Prostate gland (tissue), 2 donors: Measurements from ENCODE around the gene CRADD. TPM values are rescaled to one million over a fixed set of nuclear protein-coding genes. Genes with fewer than 3 reads are reported as not detected.

ENCODE experiments used
- DNase-seq: peaks from one replicate; pipeline ENCODE4 v3.0.0-alpha.2; 2019; ENCODE audit warnings: low spot score
- H3K27ac ChIP-seq, 2 donors: fragments of 200-600 bp; sonication (generic); 2 replicates each; pipeline ENCODE4 v1.5.1; 2017 to 2019
- H3K27me3 ChIP-seq: fragments of 200-600 bp; sonication (generic); replicated peaks from 2 replicates; pipeline ENCODE4 v1.5.1; 2019; ENCODE audit not compliant: insufficient read depth
- H3K36me3 ChIP-seq, 2 donors: fragments of 200-600 bp; sonication (generic); 1 replicate in 1 of 2; 2 replicates in 1 of 2; pipeline versions ENCODE4 v1.5.1 to v1.8.1; 2017 to 2019
- H3K4me1 ChIP-seq: fragments of 200-600 bp; sonication (generic); replicated peaks from 2 replicates; pipeline ENCODE4 v1.5.1; 2019
- H3K4me3 ChIP-seq, 2 donors: fragments of 200-600 bp; sonication (generic); 2 replicates each; pipeline ENCODE4 v1.5.1; 2017 to 2019
- H3K9me3 ChIP-seq: fragments of 200-600 bp; sonication (generic); 2 replicates; pipeline ENCODE4 v1.5.1; 2017
- POLR2A ChIP-seq: fragments of 450-650 bp; IDR thresholded peaks from one replicate; pipeline ENCODE4 v1.6.1; 2016; ENCODE audit warnings: antibody characterized with exemption, mild to moderate bottlenecking
- POLR2AphosphoS5 ChIP-seq: sonication (generic); formaldehyde crosslinking; IDR thresholded peaks from one replicate; pipeline ENCODE4 v1.6.1; 2017; ENCODE audit warnings: antibody characterized with exemption
- WGBS: methylation state at CpG from one replicate; pipeline ENCODE4 v1.1.5; 2018; 5-methylcytosine and 5-hydroxymethylcytosine counted together
- intact Hi-C: fragments of 100-400 bp; cut with DNase I; formaldehyde crosslinking; loops from one replicate; pipeline ENCODE4 v1.14.2; 2022
- total RNA-seq, 2 donors: library from RNA; depleted of rRNA; stranded (reverse); fragments of >200 nt; gene quantifications; one replicate each; pipeline ENCODE4 v1.1.0, GENCODE V29; 2016
- TF ChIP-seq, protein P1 (sequence below), 4 experiments: fragments of 200-600 bp in 2 of 4; fragments of 450-650 bp in 2 of 4; sonication (generic) in 2 of 4; IDR thresholded peaks; 1 replicate in 3 of 4; 2 replicates in 1 of 4; pipeline ENCODE4 v1.5.1; 2016 to 2019; ENCODE audit warnings: antibody characterized with exemption in 4 of 4, mild to moderate bottlenecking in 2 of 4, moderate library complexity in 2 of 4

The CRADD gene
- total RNA-seq, 2 donors from 2014 or later = 38.9 to 42.4 TPM

DNA sequence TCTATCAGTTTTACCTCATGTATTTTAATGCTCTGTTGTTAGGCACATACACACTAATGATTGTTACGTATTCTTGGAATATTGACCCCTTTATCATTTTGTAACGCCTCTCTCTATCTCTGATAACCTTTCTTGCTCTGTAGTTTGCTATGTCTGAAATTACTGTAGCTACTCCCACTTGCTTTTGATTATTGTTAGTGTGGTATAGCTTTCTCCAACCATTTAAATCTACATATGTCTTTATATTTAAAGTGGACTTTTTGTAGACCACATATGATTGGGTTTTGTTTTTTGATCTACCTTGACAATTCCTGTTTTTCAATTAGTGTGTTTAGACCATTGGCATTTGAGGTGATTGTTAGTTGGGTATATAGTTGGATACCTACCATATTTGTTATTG is 43.4 kb downstream of the CRADD start:
- Histone ChIP-seq H3K27ac (no peak overlapping the region), H3K9me3 (no peaks in the 10 kb centered on the region), H3K27me3 (no peaks in the 10 kb centered on the region), H3K36me3 (no peaks in the 10 kb centered on the region), H3K4me3 (no peak overlapping the region), H3K4me1 (no peaks in the 10 kb centered on the region)
- TF ChIP-seq POLR2AphosphoS5 (no peak), POLR2A (no peak)
- TF ChIP-seq, protein P1, sequence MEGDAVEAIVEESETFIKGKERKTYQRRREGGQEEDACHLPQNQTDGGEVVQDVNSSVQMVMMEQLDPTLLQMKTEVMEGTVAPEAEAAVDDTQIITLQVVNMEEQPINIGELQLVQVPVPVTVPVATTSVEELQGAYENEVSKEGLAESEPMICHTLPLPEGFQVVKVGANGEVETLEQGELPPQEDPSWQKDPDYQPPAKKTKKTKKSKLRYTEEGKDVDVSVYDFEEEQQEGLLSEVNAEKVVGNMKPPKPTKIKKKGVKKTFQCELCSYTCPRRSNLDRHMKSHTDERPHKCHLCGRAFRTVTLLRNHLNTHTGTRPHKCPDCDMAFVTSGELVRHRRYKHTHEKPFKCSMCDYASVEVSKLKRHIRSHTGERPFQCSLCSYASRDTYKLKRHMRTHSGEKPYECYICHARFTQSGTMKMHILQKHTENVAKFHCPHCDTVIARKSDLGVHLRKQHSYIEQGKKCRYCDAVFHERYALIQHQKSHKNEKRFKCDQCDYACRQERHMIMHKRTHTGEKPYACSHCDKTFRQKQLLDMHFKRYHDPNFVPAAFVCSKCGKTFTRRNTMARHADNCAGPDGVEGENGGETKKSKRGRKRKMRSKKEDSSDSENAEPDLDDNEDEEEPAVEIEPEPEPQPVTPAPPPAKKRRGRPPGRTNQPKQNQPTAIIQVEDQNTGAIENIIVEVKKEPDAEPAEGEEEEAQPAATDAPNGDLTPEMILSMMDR (IDR thresholded peaks at IDR 0.05) = no peak
- DNase-seq = no peak
- WGBS = 94% methylated on average over 2 of the region's 2 CpGs
- intact Hi-C loops = no loop called here

DNA sequence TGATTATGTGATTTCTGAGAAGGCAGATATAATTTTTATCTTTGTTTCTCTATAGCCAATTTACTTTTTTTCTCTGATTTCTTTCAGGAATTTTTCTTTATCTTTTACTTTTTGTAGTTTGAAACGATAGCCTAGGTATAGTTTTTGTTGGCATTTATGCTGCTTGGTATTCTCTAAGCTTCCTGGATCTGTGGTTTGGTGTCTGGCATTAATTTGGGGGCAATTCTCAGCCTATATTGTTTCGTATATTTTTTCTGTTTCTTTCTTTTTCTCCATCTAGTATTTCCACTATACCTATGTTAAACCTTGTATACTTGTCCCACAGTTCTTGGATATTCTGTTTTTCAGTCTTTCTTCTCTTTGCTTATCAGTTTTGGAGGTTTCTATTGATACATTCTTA is 45.0 kb downstream of the CRADD start:
- 92% methylated on average over 2 of the region's 2 CpGs for WGBS
- H3K27ac ChIP-seq = no peak overlapping the region
- DNase-seq = no peak
- H3K4me3 ChIP-seq = no peak overlapping the region
- no peaks in the 10 kb centered on the region for H3K27me3 ChIP-seq
- TF ChIP-seq, protein P1 (IDR thresholded peaks at IDR 0.05) = no peak
- no peak for TF ChIP-seq POLR2A
- no peak for TF ChIP-seq POLR2AphosphoS5
- H3K4me1 ChIP-seq = no peaks in the 10 kb centered on the region
- H3K36me3 ChIP-seq = no peaks in the 10 kb centered on the region
- H3K9me3 ChIP-seq = no peaks in the 10 kb centered on the region
- intact Hi-C loops = no loop called here

DNA sequence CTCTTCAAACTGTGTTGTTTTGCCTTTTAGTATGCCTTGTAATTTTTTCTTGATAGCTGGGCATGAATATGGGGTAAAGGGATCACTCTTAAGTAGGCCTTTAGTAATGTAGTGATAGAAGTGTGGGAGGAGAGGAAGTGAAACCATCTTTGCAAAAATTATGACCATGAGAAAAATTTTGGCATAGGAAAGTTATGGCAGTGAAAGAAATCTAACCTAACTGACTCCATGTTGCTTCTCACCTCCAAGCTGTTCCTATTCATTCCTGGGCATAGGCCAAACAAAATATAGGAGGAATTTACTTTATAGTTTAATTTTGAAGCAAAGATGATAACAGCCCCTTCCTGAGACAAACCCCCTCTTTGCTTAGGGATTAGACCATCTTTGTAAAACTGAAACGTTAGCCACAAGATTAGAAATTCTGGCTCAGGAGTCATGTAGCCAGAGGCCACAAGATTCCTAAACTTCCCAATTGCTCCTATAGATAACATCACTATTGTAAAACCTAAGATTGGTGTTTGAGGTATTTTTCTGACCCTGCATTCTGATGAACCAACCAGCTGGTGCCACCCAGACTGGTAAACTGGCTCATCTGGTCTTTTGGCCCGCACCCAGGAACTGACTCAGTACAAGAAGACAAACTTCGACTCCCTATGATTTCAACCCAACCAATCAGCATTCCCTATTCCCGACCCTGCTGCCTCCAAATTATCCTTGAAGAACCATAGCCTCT is 45.8 kb downstream of the CRADD start:
- intact Hi-C loops = no loop called here
- Histone ChIP-seq H3K36me3 (no peaks in the 10 kb centered on the region), H3K4me3 (no peak overlapping the region), H3K27ac (no peak overlapping the region), H3K4me1 (peaks cover 3% of the 10 kb centered on the region), H3K9me3 (no peaks in the 10 kb centered on the region), H3K27me3 (no peaks in the 10 kb centered on the region)
- WGBS = 65% methylated on average over 4 of the region's 4 CpGs
- no peak for DNase-seq
- no peak for TF ChIP-seq POLR2A
- TF ChIP-seq, protein P1 (IDR thresholded peaks at IDR 0.05) = no peak
- no peak for TF ChIP-seq POLR2AphosphoS5

DNA sequence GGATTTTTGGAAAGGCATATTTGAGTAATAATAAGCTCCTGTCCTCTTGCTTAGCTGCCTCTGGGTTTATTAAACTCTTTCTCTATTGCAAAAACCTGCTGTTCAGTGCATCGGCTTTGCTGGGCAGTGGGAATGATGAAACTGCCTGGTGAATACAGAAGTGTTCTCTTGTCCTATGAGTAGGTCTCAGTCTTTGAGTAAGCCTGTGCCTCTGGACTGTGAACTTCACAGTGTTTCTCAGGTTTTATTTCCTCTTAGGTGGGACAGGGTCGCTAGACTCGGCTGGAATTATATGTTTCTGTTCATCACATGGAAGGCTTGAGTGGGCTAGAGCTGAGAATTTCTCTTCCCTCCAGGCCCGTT is 46.4 kb downstream of the CRADD start:
- peaks cover 3% of the 10 kb centered on the region for H3K4me1 ChIP-seq
- no peaks in the 10 kb centered on the region for H3K9me3 ChIP-seq
- no peak for DNase-seq
- TF ChIP-seq POLR2A (no peak), POLR2AphosphoS5 (no peak)
- TF ChIP-seq, protein P1 (IDR thresholded peaks at IDR 0.05) = no peak
- no peak overlapping the region for H3K27ac ChIP-seq
- no peak overlapping the region for H3K4me3 ChIP-seq
- H3K27me3 ChIP-seq = no peaks in the 10 kb centered on the region
- no peaks in the 10 kb centered on the region for H3K36me3 ChIP-seq
- intact Hi-C loops = no loop called here
- WGBS = 98% methylated on average over 4 of the region's 4 CpGs

GRCh38 chr12:93725531-93725930 is 48.4 kb downstream of the CRADD start:
- DNase-seq = no peak
- no peak overlapping the region for H3K27ac ChIP-seq
- no peaks in the 10 kb centered on the region for H3K27me3 ChIP-seq
- no peaks in the 10 kb centered on the region for H3K36me3 ChIP-seq
- H3K4me3 ChIP-seq = no peak overlapping the region
- intact Hi-C loops = no loop called here
- H3K4me1 ChIP-seq = peaks cover 3% of the 10 kb centered on the region
- TF ChIP-seq POLR2AphosphoS5 = no peak
- TF ChIP-seq, protein P1 (IDR thresholded peaks at IDR 0.05) = no peak
- no peak for TF ChIP-seq POLR2A
- H3K9me3 ChIP-seq = no peaks in the 10 kb centered on the region
